HG02970 (cell line): ENCODE data around the gene RNF213.
"Not testable (repeated sequence)": the region's sequence is repeated elsewhere in the genome, so short reads cannot be mapped to it uniquely, and the experiment has no call there.

Experiments
- ATAC-seq: cut with Tn5 transposase; IDR thresholded peaks from one replicate; pipeline ENCODE4 v1.9.1; 2021; ENCODE audit warnings: mild to moderate bottlenecking, moderate library complexity, moderate number of reproducible peaks; ENCODE audit not compliant: unreplicated experiment, low FRiP score

The RNF213 gene

GRCh38 chr17:80267391-80267790 lies 6.7 kb downstream of the RNF213 start:
- ATAC-seq, result no peak

- no peak for ATAC-seq
These were observed 7.8 kb downstream of the RNF213 start for GRCh38 chr17:80268427-80268826.

DNA sequence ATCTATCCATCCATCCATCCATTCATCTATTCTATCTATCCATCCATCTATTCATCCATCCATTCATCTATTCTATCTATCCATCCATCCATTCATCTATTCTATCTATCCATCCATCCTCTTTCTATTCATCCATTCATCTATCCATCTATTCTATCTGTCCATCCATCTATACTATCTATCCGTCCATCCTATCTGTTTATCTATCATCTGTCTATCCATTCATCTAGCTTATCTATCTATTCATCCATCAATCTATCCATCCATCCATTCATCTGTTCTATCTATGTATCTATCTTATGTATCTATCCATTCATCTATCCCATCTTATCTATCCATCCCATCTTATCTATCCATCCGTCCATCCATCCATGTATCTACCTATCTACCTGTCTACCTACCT lies 8.8 kb downstream of the RNF213 start:
- ATAC-seq, result no peak

GRCh38 chr17:80270104-80270503 lies 9.5 kb downstream of the RNF213 start:
- no peak for ATAC-seq

DNA sequence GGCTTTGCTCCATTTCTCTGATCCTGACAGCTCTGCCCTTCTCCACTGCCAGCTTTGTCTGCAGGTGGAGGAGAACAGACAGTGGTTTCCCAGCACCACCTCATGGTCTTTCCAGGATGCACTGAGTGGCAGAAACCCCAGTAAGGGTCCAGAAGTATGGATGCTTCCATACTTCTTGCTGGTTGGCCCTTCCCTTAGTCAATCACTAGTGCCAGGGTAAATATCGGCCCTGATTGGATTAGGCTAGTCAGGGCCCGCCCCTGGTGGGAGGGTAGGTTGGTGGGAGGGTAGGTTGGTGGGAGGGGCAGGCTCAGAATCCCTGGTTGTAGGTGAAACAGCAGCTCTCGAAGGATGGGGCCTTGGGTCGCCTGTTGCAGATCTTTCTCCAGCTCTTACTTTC lies 10.2 kb downstream of the RNF213 start:
- ATAC-seq, result no peak

DNA sequence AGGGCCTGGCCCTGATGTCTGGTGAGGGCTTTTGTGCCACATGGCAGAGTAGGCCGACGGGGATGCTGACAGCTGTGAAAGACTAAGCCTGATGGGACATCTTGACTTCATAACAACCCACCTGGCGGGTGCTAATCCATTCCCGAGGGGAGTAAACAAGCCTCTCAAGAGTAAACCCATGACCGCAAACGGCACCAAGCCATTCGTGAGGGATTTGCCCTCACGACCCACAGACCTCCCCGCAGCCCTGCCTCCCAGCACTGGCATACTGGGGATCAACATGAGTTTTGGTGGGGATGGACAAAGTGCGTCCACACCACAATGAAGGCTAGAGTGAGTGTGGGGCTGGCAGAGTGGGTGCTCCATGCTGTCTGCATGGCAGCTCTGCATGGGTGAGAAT lies 11.7 kb downstream of the RNF213 start:
- ATAC-seq, result no peak

DNA sequence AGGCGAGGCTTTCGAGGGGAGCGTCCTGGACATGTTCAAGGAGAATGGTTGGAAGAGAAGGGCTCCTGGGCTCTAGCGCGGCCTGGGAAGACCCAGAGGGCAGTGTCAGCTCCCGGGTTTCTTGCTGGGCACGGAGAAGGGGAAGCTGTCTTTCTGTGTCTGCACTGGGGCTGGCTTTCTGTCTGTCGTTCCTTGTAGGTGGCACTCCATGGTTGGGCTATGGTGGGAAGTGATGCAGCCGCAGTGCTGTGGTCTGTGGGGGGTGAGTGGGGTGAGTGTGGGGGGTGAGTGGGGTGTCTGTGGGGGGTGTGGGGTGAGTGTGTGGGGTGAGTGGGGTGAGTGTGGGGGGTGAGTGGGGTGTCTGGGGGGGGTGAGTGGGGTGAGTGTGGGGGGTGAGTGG lies 13.7 kb downstream of the RNF213 start:
- no peak for ATAC-seq

- no peak for ATAC-seq
These were observed 14.3 kb downstream of the RNF213 start for GRCh38 chr17:80274871-80275449.

DNA sequence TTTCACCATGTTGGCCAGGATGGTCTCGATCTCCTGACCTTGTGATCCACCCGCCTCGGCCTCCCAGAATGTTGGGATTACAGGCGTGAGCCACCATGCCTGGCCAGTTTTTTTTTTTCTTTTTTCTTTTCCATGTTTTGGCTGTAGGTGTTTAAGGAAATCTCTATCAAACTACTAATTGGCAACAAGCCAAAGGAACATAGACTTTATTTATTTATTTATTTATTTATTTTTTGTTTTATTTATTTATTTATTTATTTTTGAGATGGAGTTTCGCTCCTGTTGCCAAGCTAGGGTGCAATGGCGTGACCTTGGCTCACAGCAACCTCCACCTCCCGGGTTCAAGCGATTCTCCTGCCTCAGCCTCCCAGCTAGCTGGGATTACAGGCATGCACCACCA lies 15.2 kb downstream of the RNF213 start:
- ATAC-seq, result not testable (repeated sequence)

DNA sequence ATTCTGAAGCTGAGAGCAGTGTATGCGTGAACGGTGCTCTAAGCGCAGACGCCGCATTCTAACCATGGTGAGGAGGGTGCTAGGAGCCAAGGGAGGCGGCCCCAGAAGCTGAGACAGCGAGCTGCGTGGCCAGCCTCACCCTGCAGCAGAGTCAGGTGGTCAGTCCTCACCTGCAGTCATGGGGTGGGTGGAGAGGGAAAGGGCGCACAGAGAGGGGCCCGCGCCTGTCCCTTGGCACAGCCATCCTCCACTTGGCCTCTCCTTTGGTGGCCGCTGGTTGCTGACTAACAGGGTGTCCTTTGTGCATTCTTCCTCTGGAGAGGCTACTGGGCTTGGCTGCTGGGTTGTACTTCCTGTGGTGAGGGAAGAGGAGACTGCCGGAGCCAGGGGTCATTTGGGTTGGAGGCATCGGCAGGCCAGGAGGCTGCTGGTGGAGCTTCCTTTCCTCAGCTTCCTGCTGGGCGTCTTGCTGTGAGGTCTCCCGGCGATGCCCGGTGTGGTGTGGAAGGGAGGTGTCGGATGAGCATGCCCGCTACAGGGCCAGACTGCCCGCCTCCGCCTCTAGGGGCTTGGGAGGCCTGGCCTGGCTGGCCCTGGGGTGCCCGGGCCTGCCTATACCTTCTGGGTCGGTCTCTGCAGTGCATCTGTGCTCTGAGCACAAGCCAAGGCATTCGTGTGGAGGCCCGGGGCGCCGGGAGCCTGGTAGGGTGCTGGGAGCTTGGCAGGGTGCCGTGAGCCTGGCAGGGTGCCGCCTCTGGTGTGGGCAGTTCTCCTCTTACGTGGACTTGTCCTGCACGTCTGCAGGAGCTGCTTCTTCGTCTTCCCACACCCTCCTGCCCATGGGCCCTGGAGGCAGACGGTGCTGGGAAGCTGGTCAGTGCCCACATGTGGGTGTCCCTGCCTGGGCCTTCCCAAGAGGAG lies 17.4 kb downstream of the RNF213 start:
- no peak for ATAC-seq

- no peak for ATAC-seq
These were observed 19.2 kb downstream of the RNF213 start for GRCh38 chr17:80279895-80280294.

DNA sequence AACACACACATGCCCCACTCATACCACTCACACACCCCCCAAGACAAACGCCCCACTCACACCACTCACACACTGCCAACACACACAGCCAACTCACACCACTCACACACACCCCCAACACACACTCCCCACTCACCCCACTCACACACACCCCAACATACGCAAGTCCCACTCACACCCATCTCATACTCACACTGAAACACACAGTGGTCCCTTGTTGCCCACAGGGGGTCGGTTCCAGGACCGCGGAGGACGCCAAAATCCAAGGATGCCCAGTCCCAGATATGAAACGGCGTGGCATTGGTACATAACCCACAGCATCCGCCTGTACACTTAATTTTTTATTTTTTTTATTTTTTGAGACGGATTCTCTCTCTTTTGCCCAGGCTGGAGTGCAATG lies 20.9 kb downstream of the RNF213 start:
- no peak for ATAC-seq

GRCh38 chr17:80283116-80283852 lies 22.6 kb downstream of the RNF213 start:
- no peak for ATAC-seq

GRCh38 chr17:80284631-80285030 lies 24.0 kb downstream of the RNF213 start:
- no peak for ATAC-seq

DNA sequence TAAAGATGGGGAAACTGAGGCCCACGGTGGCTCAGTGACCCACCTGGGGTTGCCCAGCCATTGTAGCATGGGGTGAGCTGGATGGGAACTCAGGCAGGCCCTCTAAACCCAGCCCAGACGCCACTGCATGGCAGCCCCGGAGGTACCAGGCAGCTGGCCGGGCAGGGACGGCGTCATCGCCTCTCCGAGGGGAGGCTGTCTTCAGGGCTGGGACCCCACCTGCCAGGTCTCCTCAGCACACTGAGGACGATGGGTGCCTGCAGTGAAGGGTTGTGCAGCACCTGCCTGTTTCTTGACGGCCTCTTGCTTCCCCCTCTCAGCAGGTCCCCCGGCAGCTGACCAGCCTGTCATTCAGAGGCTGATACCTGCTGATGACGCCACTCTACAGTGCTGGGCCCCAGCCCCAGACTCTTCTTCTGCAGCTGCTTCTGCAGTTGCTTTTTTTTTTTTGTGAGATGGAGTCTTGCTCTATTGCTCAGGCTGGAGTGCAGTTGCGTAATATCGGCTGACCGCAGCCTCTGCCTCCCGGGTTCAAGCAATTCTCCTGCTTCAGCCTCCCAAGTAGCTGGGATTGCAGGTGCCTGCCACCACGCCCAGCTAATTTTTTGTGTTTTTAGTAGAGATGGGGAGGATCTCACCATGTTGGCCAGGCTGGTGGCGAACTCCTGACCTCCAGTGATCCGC lies 24.7 kb downstream of the RNF213 start:
- no peak for ATAC-seq

DNA sequence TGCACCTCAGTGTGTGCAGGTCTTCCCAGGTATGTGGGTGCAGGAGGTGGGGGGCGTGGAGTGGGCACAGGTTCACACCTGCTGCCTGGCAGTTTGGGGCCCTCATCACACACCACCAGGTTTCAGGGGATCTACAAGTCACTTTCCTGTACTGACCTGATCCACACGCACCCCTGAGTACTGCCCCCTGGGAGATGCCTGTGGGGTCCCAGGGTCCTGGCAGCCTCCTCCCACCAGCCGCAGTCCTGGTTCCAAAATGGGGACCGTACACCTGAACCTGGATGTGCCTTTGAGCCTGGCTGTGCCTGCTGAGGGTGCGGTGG lies 25.9 kb downstream of the RNF213 start:
- ATAC-seq, result no peak

GRCh38 chr17:80287038-80287437 lies 26.4 kb downstream of the RNF213 start:
- ATAC-seq, result no peak

DNA sequence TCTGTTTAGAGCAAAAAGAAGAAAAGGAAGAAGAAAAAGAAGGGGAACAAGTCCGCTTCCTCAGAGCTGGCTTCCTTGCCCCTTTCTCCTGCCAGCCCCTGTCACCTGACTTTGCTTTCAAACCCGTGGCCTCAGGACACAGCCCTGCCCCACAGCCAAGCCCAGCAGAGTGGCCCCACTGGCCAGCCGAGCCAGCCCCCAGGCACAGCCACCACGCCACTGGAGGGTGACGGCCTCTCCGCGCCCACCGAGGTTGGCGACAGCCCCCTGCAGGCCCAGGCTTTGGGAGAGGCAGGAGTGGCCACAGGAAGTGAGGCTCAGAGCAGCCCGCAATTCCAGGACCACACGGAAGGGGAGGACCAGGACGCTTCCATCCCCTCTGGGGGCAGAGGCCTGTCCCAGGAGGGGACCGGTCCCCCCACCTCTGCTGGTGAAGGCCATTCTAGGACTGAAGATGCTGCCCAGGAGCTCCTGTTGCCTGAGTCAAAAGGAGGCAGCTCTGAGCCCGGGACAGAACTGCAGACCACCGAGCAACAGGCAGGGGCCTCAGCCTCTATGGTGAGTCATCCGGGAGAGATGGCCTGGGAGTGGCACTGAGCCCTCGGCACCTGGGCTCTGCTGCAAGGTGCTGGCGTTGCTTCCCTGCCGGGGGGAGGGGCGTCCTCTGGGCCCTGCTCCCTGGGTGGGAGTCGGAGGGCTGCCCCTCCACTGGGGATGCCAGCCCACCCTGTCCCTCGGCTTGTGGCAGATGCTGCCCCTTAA lies 27.3 kb downstream of the RNF213 start:
- no peak for ATAC-seq

GRCh38 chr17:80289616-80290015 lies 29.0 kb downstream of the RNF213 start:
- ATAC-seq, result no peak

DNA sequence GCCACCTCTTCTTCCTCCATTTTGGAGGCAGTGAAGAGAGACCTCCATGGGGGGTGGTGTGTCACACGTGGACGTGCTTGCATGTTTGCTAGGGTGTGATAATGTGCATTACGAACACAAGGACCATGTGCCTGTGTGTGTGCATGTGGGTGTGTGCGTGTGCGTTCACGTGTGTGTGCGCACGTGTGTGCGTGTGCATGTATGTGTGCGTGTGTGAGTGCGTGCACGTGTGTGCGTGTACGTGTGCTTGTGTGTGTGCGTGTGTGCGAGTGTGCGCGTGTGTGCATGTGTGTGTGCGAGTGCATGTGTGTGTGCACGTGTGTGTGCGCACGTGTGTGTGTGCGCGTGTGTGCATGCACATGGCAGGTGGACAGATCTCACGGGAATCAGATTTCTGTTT lies 29.5 kb downstream of the RNF213 start:
- no peak for ATAC-seq
